ENCODE results near the gene CRYBG3.
"Not testable (repeated sequence)": the region's sequence is repeated elsewhere in the genome, so short reads cannot be mapped to it uniquely, and the experiment has no call there.

CRYBG3 gene

DNA sequence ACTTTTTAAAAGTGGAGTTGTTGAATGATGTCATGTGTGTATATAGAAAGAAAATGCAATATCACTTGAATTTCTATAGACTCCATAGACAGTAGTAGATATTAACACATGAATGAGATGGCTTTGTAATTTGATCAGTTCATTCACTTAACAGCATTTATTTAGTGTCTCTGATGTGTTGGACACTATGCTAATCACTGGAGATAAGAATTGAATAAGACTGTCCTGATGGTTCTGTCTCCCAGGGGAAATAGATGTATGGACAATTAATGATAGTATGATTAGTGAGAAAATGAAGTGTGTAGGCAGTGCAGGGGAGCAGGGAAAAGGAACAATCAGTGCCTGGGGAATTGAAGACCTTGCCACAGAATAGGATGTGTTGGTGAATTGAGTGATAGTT, 77.5 kb downstream of the CRYBG3 start:
- DNase-seq (ENCODE audit: low spot score), result no peak

DNA sequence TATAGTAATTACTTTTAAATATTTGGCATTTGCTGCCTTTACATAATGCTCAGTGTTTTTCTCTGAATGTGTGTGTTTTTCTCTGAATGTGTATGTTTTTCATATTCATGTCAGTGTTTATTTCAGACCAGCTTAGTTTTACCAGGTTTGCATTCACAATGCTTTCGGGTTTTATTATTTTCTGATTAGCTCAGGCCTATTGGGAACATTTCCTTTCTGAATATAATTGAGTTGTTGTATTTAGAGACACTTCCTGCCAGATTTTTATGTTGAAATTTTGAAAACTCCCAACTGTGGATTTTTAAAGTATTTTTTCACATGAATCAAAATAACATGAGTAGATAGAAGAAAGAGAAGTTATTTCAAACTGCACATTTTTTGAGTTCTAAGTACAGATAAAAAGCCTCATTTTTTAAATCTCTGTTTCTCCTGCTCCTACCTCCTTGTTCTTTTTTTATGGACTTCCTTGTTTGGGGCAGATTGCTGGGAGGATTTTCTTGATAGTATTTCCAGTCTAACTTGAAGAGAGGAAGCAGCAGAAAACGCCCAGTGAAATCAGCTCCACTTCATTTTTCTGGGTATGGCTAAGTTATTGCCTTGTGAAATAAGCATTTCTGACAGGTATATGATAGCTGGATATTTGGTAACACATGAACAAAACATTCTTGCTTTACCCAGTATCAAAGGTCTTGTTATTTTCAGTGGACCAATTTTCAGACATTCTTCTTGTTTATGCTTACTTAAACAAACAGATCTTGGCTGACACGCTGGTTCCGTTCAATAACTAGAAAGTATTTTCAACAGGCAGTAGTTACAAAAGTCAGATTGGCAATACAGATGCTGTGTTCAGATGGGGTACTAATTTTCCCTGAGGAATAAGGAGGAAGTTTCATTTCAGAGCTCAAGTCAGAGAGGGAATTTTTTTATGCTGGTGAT, 79.8 kb downstream of the CRYBG3 start:
- DNase-seq (ENCODE audit: low spot score), result no peak

DNA sequence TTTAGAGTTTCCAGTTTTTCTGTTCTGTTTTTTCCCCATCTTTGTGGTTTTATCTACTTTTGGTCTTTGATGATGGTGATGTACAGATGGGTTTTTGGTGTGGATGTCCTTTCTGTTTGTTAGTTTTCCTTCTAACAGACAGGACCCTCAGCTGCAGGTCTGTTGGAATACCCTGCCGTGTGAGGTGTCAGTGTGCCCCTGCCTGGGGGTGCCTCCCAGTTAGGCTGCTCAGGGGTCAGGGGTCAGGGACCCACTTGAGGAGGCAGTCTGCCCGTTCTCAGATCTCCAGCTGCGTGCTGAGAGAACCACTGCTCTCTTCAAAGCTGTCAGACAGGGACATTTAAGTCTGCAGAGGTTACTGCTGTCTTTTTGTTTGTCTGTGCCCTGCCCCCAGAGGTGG, 88.0 kb downstream of the CRYBG3 start:
- not testable (repeated sequence) for DNase-seq (ENCODE audit: low spot score)

DNA sequence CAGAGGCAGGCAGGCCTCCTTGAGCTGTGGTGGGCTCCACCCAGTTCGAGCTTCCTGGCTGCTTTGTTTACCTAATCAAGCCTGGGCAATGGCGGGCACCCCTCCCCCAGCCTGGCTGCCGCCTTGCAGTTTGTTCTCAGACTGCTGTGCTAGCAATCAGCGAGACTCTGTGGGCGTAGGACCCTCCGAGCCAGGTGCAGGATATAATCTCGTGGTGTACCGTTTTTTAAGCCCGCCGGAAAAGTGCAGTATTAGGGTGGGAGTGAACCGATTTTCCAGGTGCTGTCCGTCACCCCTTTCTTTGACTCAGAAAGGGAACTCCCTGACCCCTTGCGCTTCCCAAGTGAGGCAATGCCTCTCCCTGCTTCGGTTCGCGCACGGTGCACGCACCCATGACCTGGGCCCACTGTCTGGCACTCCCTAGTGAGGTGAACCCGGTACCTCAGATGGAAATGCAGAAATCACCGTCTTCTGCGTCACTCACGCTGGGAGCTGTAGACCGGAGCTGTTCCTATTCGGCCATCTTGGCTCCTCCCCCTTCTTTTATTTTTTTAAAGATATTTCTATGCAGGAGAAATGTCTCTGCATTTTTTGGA, 88.5 kb downstream of the CRYBG3 start:
- DNase-seq (ENCODE audit: low spot score), result not testable (repeated sequence)

GRCh38 chr3:97910931-97911351, 89.1 kb downstream of the CRYBG3 start:
- DNase-seq (ENCODE audit: low spot score), result no peak

DNA sequence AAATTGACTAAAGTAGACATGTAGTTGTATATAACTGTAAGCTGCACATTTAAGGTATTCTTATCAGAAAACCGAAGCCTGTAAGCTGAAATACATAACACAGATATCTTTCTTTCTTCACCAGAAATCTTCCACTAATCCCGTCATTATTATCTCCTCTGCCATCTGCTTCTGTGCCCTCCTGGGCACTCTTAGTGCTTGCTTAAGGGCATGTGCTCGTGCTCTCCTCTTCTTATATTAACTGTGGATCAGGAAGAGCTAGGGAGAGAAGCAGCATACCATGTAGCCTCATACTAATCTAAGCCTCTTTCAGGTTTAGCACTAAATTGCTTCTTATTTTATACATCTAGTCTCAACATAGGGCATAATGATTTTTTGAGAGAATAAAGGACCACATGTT, 89.6 kb downstream of the CRYBG3 start:
- DNase-seq (ENCODE audit: low spot score), result no peak

DNA sequence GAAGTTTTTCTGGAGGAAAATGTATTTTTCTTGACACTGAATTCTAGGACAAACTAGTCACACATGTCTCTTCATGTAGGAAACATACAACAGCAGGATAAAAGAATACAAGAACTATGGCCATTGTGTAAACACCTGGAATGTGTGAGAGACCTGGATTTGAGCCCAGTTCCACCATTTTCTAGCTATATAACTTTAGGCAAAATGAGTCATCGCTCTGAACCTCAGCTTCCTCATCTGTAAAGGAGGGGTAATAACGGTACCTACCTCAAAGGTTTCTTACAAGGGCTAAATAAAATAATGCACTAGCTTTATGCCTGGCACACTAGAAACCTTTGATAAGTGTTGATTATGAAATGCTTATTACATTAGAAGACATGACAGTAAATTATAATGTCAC, 92.6 kb downstream of the CRYBG3 start:
- DNase-seq (ENCODE audit: low spot score), result no peak

GRCh38 chr3:97916576-97916975, 94.8 kb downstream of the CRYBG3 start:
- DNase-seq (ENCODE audit: low spot score), result no peak

- no peak for DNase-seq (ENCODE audit: low spot score)
Measured at GRCh38 chr3:97917813-97918536, 96.2 kb downstream of the CRYBG3 start.

DNA sequence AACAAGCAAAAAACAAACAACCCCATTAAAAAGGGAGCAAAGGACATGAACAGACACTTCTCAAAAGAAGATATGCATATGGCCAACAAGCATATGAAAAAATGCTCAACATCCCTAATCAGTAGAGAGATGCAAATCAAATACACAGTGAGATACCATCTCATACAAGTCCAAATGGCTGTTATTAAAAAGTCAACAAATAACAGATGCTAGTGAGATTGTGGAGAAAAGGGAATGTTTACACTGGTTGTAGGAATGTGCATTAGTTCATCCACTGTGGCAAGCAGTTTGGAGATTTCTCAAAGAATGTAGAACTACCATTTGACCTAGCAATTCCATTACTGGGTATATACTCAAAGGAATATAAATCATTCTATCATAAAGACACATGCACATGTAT, 105.9 kb downstream of the CRYBG3 start:
- no peak for DNase-seq (ENCODE audit: low spot score)

- no peak for DNase-seq (ENCODE audit: low spot score)
Measured at GRCh38 chr3:97928986-97929385, 107.2 kb downstream of the CRYBG3 start.

- no peak for DNase-seq (ENCODE audit: low spot score)
Measured at GRCh38 chr3:97930018-97930417, 108.2 kb downstream of the CRYBG3 start.

- DNase-seq (ENCODE audit: low spot score), result no peak
Measured at GRCh38 chr3:97931218-97931617, 109.4 kb downstream of the CRYBG3 start.

- no peak for DNase-seq (ENCODE audit: low spot score)
Measured at GRCh38 chr3:97932387-97932801, 110.6 kb downstream of the CRYBG3 start.

- no peak for DNase-seq (ENCODE audit: low spot score)
Measured at GRCh38 chr3:97934980-97935695, 113.3 kb downstream of the CRYBG3 start.

DNA sequence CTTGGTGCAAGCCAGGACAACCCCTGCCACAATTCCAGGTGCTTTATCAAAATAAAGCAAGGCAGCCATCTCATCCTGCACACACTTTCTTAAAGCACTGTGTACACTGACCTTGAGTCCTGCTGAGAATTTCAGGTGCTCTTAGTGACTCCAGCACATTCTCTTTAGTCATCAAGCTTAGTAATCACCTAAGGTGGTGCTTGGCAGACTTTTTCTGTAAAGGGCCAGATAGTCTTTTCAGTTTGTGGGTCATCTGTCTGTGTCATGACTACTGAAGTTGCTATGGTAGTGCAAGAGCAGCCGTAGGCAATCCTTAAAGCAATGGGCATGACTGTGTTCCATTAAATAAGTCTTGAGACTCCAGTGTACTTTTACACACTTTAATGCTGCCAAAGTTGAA, 114.0 kb downstream of the CRYBG3 start:
- no peak for DNase-seq (ENCODE audit: low spot score)

- no peak for DNase-seq (ENCODE audit: low spot score)
Measured at GRCh38 chr3:97937205-97937604, 115.4 kb downstream of the CRYBG3 start.

GRCh38 chr3:97938444-97938843, 116.6 kb downstream of the CRYBG3 start:
- no peak for DNase-seq (ENCODE audit: low spot score)

DNA sequence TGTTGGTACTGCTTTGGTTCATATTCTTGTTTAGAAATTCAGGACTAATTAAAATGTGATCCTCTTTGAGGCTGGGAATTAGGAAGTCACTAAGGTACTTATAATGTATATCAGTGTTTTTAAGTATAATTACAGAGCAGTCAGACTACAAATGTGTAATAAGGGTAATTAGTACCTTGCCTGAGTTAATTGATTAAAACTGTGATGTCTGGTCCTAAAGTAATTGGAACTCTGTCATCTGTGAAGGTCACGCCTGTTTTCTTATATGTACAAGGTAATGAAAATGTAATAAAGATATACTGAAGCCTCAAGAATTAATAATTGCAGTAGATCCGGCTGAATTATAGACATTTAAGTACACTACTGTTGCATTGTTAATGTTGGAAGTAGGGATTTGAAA, 117.6 kb downstream of the CRYBG3 start:
- no peak for DNase-seq (ENCODE audit: low spot score)

- no peak for DNase-seq (ENCODE audit: low spot score)
Measured at GRCh38 chr3:97940034-97940433, 118.2 kb downstream of the CRYBG3 start.

DNA sequence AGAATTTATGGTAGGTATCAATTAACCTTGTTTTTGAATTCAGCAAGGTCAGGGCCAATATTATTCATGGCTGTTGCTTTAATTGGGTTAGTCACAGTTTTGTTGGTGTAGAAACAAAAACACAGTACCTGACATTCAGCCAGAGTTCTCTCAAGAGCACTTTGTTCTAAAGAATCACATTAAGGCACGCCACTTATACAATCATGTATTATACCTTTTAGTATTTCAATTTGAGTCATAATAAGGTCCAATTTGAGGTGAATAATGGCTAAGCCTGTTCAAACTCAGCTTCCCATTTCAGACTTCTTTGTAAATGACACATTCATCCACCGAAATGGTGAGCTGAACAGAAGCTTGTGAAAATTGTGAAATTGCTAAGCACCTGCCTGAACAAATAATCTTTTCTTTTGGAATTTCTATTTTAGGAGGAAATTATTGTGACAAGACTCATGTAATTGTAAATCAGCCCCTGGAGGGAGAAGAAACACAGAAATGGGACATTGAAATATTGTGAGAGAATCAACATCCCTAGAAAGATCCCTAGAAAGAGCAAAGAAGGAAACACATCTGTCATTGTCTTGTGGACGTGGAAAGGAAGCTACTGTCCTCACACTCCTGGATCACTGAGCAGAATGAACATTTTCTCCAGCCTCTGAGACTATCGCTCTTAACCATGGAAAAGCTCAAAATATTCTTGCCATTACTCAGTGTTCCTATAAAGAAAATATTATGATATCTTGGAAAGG, 121.2 kb downstream of the CRYBG3 start:
- no peak for DNase-seq (ENCODE audit: low spot score)
